T-cell (primary cell): Measurements from ENCODE around the gene HES5. TPM values are rescaled to one million over a fixed set of nuclear protein-coding genes. Genes with fewer than 3 reads are reported as not detected.
A peak's percentile ranks its signal among the peaks of the same experiment; 100 is the strongest.

Experiments
- ATAC-seq, 4 experiments: fragments of 200-7000 bp in 3 of 4; fragments of 150-1000 bp in 1 of 4; cut with Tn5 transposase; replicated peaks in 1 of 4; 1 replicate in 3 of 4; 2 replicates in 1 of 4; pipeline ENCODE4 v1.10.0; 2021; ENCODE audit warnings: moderate library complexity in 3 of 4, mild to moderate bottlenecking in 2 of 4, moderate number of reproducible peaks in 1 of 4
- CTCF ChIA-PET, 2 donors: fragments of 300-600 bp; sonication (Branson Sonifier 250); formaldehyde crosslinking; loops; one replicate each; lab custom pipeline; 2022; ENCODE audit warnings: antibody characterized with exemption in 2 of 2; lab: Charles Lee
- POLR2A ChIA-PET, 2 donors: fragments of 300-600 bp; sonication (Branson Sonifier 250); formaldehyde crosslinking; loops; one replicate each; lab custom pipeline; 2022; ENCODE audit warnings: antibody characterized with exemption in 2 of 2; lab: Charles Lee
- DNase-seq, 35 experiments: peaks; one replicate each; pipeline versions ENCODE4 v3.0.0 to v3.0.0-alpha.2; 2013 to 2023
- H3K27ac ChIP-seq: one replicate; pipeline ENCODE4 v1.5.1; 2013; ENCODE audit warnings: low read length
- H3K27me3 ChIP-seq, 2 experiments: replicated peaks in 1 of 2; 1 replicate in 1 of 2; 2 replicates in 1 of 2; pipeline versions ENCODE4 v1.6.1 to v1.7.0; 2013; ENCODE audit warnings: low read length in 1 of 2, mixed read lengths in 1 of 2; ENCODE audit not compliant: control insufficient read depth in 2 of 2, insufficient read depth in 2 of 2; ENCODE audit errors: extremely low read depth in 1 of 2
- H3K36me3 ChIP-seq, 2 donors: 1 replicate in 1 of 2; 2 replicates in 1 of 2; pipeline versions ENCODE4 v1.6.1 to v1.7.0; 2013; ENCODE audit warnings: low read length in 1 of 2; ENCODE audit not compliant: control insufficient read depth in 2 of 2, insufficient read depth in 1 of 2; ENCODE audit errors: extremely low read depth in 1 of 2
- H3K4me1 ChIP-seq, 2 experiments: 1 replicate in 1 of 2; 2 replicates in 1 of 2; pipeline versions ENCODE4 v1.6.1 to v1.7.0; 2013; ENCODE audit warnings: low read length in 2 of 2, mixed read lengths in 1 of 2; ENCODE audit not compliant: insufficient read depth in 2 of 2, control insufficient read depth in 1 of 2; ENCODE audit errors: extremely low read depth in 1 of 2
- H3K4me3 ChIP-seq, 2 donors: 1 replicate in 1 of 2; 2 replicates in 1 of 2; pipeline versions ENCODE4 v1.5.1 to v1.7.0; 2013; ENCODE audit warnings: mild to moderate bottlenecking in 2 of 2, low read length in 1 of 2, moderate library complexity in 1 of 2; ENCODE audit not compliant: control insufficient read depth in 1 of 2; ENCODE audit errors: extremely low read depth in 1 of 2
- H3K9me3 ChIP-seq: 2 replicates; pipeline ENCODE4 v1.7.0; 2013
- H3K27ac Mint-ChIP-seq, 2 donors: one replicate each; pipeline ENCODE4 v1.8.0; 2020 to 2021; ENCODE audit warnings: mild to moderate bottlenecking in 2 of 2, mixed read lengths in 2 of 2
- H3K27me3 Mint-ChIP-seq, 2 donors: one replicate each; pipeline ENCODE4 v1.8.0; 2021 to 2022; ENCODE audit warnings: mixed read lengths in 2 of 2
- H3K36me3 Mint-ChIP-seq: one replicate; pipeline ENCODE4 v1.8.0; 2021; ENCODE audit warnings: mixed read lengths
- H3K4me1 Mint-ChIP-seq, 3 donors: one replicate each; pipeline ENCODE4 v1.8.0; 2020 to 2022; ENCODE audit warnings: mixed read lengths in 3 of 3, mild to moderate bottlenecking in 1 of 3
- H3K4me3 Mint-ChIP-seq, 3 donors: one replicate each; pipeline ENCODE4 v1.8.0; 2020 to 2022; ENCODE audit warnings: mild to moderate bottlenecking in 3 of 3, mixed read lengths in 3 of 3, moderate library complexity in 3 of 3
- H3K9me3 Mint-ChIP-seq, 3 donors: one replicate each; pipeline ENCODE4 v1.8.0; 2020 to 2022; ENCODE audit warnings: mixed read lengths in 3 of 3
- WGBS: methylation state at CpG from one replicate; pipeline ENCODE4 v1.1.5; 2013; ENCODE audit warnings: missing lambda C conversion rate; ENCODE audit not compliant: insufficient coverage; 5-methylcytosine and 5-hydroxymethylcytosine counted together
- total RNA-seq, 35 experiments: library from RNA in 6 of 35; stranded (reverse) in 6 of 35; fragments of 120-200 nt in 1 of 35; gene quantifications; one replicate each; pipeline versions ENCODE4 v1.2.1 to v1.2.4 and lab custom pipeline; 2013 to 2026

The HES5 gene
- total RNA-seq, 5 donors from 2014 or later (not counting 1 experiment from before 2014, with no cell fraction given), result not detected

GRCh38 chr1:2540816-2541492, 10.9 kb upstream of the HES5 start:
- ChIA-PET CTCF (no interaction called here), POLR2A (interaction anchor here in 1 of 2 donors (0.7 kb wide), 1 partner anchor 37 kb away, joined by 8 read pairs; no protein-coding TSS in a partner anchor)
- H3K4me3 Mint-ChIP-seq, result peak overlapping the region in 1 of 3 donors; percentile 44
- no peaks in the 10 kb centered on the region for H3K9me3 Mint-ChIP-seq
- H3K36me3 Mint-ChIP-seq, result no peaks in the 10 kb centered on the region
- H3K27me3 ChIP-seq, result peaks cover 0 to 45% of the 10 kb centered on the region in 2 experiments
- ATAC-seq (no peak), DNase-seq (peak in 1 of 35 experiments; percentile 36)
- H3K27ac Mint-ChIP-seq, result no peak overlapping the region
- peaks cover 10 to 53% of the 10 kb centered on the region in 2 experiments for H3K4me1 ChIP-seq
- H3K4me3 ChIP-seq, result peak overlapping the region in 1 of 2 donors; percentile 1
- peaks cover 13 to 25% (median 22%) of the 10 kb centered on the region in 3 donors for H3K4me1 Mint-ChIP-seq
- 14% methylated on average over 16 of the region's 39 CpGs for WGBS
- H3K27me3 Mint-ChIP-seq, result peaks cover 0 to 2% of the 10 kb centered on the region in 2 donors
- no peak overlapping the region for H3K27ac ChIP-seq
- H3K9me3 ChIP-seq, result no peaks in the 10 kb centered on the region
- H3K36me3 ChIP-seq, result no peaks in the 10 kb centered on the region

- Histone ChIP-seq H3K36me3 (no peaks in the 10 kb centered on the region), H3K27ac (no peak overlapping the region), H3K9me3 (no peaks in the 10 kb centered on the region), H3K4me3 (no peak overlapping the region), H3K4me1 (peaks cover 10 to 37% of the 10 kb centered on the region in 2 experiments), H3K27me3 (peaks cover 0 to 58% of the 10 kb centered on the region in 2 experiments)
- POLR2A ChIA-PET, result interaction anchor here in 1 of 2 donors (0.5 kb wide), 1 partner anchor 38 kb away, joined by 3 read pairs; no protein-coding TSS in a partner anchor
- CTCF ChIA-PET, result interaction anchor here in 1 of 2 donors (0.6 kb wide), 1 partner anchor 13 kb away, joined by 4 read pairs; the partner anchor contains the start of gene PANK4
- no peak overlapping the region for H3K4me3 Mint-ChIP-seq
- ATAC-seq (peak in 2 of 4 experiments; percentile 31 to 40), DNase-seq (peak in 6 of 35 experiments; percentile 35 to 52 (median 40))
- H3K4me1 Mint-ChIP-seq, result peaks cover 12 to 16% (median 14%) of the 10 kb centered on the region in 3 donors
- H3K27me3 Mint-ChIP-seq, result peaks cover 0 to 7% of the 10 kb centered on the region in 2 donors
- H3K9me3 Mint-ChIP-seq, result no peaks in the 10 kb centered on the region
- H3K27ac Mint-ChIP-seq, result no peak overlapping the region
- WGBS, result 74% methylated on average over 8 of the region's 12 CpGs
- H3K36me3 Mint-ChIP-seq, result no peaks in the 10 kb centered on the region
Observed at GRCh38 chr1:2539312-2539907, 9.3 kb upstream of the HES5 start.

GRCh38 chr1:2538872-2539271, 8.8 kb upstream of the HES5 start:
- H3K36me3 Mint-ChIP-seq, result no peaks in the 10 kb centered on the region
- H3K27ac ChIP-seq, result no peak overlapping the region
- CTCF ChIA-PET, result interaction anchor here in 1 of 2 donors (0.6 kb wide), 1 partner anchor 13 kb away, joined by 4 read pairs; the partner anchor contains the start of gene PANK4
- ATAC-seq, result no peak
- WGBS, result 77% methylated on average over 4 of the region's 8 CpGs
- H3K9me3 ChIP-seq, result no peaks in the 10 kb centered on the region
- peaks cover 11 to 32% of the 10 kb centered on the region in 2 experiments for H3K4me1 ChIP-seq
- H3K36me3 ChIP-seq, result no peaks in the 10 kb centered on the region
- no peak for DNase-seq
- no peak overlapping the region for H3K27ac Mint-ChIP-seq
- H3K4me3 Mint-ChIP-seq, result no peak overlapping the region
- peaks cover 0 to 63% of the 10 kb centered on the region in 2 experiments for H3K27me3 ChIP-seq
- peaks cover 0 to 7% of the 10 kb centered on the region in 2 donors for H3K27me3 Mint-ChIP-seq
- POLR2A ChIA-PET, result no interaction called here
- peaks cover 6 to 11% (median 8%) of the 10 kb centered on the region in 3 donors for H3K4me1 Mint-ChIP-seq
- H3K9me3 Mint-ChIP-seq, result no peaks in the 10 kb centered on the region
- H3K4me3 ChIP-seq, result no peak overlapping the region

DNA sequence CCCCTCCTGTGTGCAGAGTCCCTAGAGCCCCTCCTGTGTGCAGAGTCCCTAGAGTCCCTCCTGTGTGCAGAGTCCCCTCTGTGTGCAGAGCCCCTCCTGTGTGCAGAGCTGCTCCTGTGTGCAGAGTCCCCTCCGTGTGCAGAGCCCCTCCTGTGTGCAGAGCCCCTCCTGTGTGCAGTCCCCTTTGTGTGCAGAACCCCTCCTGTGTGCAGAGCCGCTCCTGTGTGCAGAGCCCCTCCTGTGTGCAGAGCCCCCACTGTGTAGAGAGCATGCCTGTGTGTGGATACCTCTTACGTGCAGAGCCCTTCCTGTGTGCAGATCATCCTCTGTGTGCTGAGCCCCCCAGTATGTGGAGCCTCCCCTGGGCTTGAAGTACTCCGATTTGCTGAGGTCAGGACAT, 8.3 kb upstream of the HES5 start:
- Histone ChIP-seq H3K27me3 (peaks cover 0 to 68% of the 10 kb centered on the region in 2 experiments), H3K4me1 (peaks cover 9 to 27% of the 10 kb centered on the region in 2 experiments), H3K36me3 (no peaks in the 10 kb centered on the region), H3K27ac (no peak overlapping the region), H3K4me3 (no peak overlapping the region), H3K9me3 (no peaks in the 10 kb centered on the region)
- ATAC-seq (no peak), DNase-seq (no peak)
- H3K27ac Mint-ChIP-seq, result no peak overlapping the region
- peaks cover 6 to 9% (median 8%) of the 10 kb centered on the region in 3 donors for H3K4me1 Mint-ChIP-seq
- H3K36me3 Mint-ChIP-seq, result no peaks in the 10 kb centered on the region
- peaks cover 0 to 9% of the 10 kb centered on the region in 2 donors for H3K27me3 Mint-ChIP-seq
- ChIA-PET CTCF (no interaction called here), POLR2A (no interaction called here)
- no peaks in the 10 kb centered on the region for H3K9me3 Mint-ChIP-seq
- no peak overlapping the region for H3K4me3 Mint-ChIP-seq
- WGBS, result 100% methylated on average over 1 of the region's 4 CpGs

DNA sequence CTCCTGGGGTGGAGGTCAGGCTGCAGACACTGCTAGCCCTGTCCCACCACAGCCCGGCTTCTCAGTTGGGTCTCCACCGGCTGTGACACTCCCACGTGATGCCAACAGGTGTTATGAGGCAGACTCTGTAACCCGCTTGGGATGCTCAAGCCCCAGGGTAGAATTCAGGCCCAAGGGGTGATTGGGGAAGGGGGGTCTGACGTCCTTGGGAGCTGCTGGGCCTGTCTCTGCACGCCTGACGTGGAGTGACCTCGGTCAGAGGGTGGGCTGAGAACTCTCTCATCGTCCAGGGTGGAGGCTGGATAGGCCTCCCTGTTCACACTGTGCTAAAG, 7.7 kb upstream of the HES5 start:
- no peak overlapping the region for H3K4me3 Mint-ChIP-seq
- ChIA-PET CTCF (no interaction called here), POLR2A (no interaction called here)
- H3K4me1 Mint-ChIP-seq, result peaks cover 6 to 9% (median 9%) of the 10 kb centered on the region in 3 donors
- Histone ChIP-seq H3K4me1 (peaks cover 9 to 23% of the 10 kb centered on the region in 2 experiments), H3K9me3 (no peaks in the 10 kb centered on the region), H3K27me3 (peaks cover 0 to 75% of the 10 kb centered on the region in 2 experiments), H3K4me3 (no peak overlapping the region), H3K27ac (no peak overlapping the region), H3K36me3 (no peaks in the 10 kb centered on the region)
- no peaks in the 10 kb centered on the region for H3K9me3 Mint-ChIP-seq
- no peak for ATAC-seq
- peaks cover 0 to 11% of the 10 kb centered on the region in 2 donors for H3K27me3 Mint-ChIP-seq
- DNase-seq, result no peak
- 82% methylated on average over 6 of the region's 9 CpGs for WGBS
- H3K36me3 Mint-ChIP-seq, result no peaks in the 10 kb centered on the region
- H3K27ac Mint-ChIP-seq, result no peak overlapping the region

GRCh38 chr1:2535981-2536380, 5.9 kb upstream of the HES5 start:
- no peak overlapping the region for H3K27ac ChIP-seq
- H3K4me3 Mint-ChIP-seq, result no peak overlapping the region
- no peak overlapping the region for H3K27ac Mint-ChIP-seq
- H3K36me3 Mint-ChIP-seq, result no peaks in the 10 kb centered on the region
- H3K27me3 ChIP-seq, result peaks cover 0 to 79% of the 10 kb centered on the region in 2 experiments
- H3K36me3 ChIP-seq, result no peaks in the 10 kb centered on the region
- H3K27me3 Mint-ChIP-seq, result peaks cover 0 to 21% of the 10 kb centered on the region in 2 donors
- DNase-seq (no peak), ATAC-seq (no peak)
- no peaks in the 10 kb centered on the region for H3K9me3 ChIP-seq
- ChIA-PET POLR2A (no interaction called here), CTCF (no interaction called here)
- no peak overlapping the region for H3K4me3 ChIP-seq
- H3K9me3 Mint-ChIP-seq, result no peaks in the 10 kb centered on the region
- H3K4me1 ChIP-seq, result peaks cover 5 to 17% of the 10 kb centered on the region in 2 experiments
- H3K4me1 Mint-ChIP-seq, result peaks cover under 1 to 4% (median 1%) of the 10 kb centered on the region in 3 donors
- 100% methylated on average over 2 of the region's 9 CpGs for WGBS
